GM23338 (cell line): Measurements from ENCODE around the gene DNAJB12. TPM values are rescaled to one million over a fixed set of nuclear protein-coding genes. Genes with fewer than 3 reads are reported as not detected.
A peak's percentile ranks its signal among the peaks of the same experiment; 100 is the strongest.

ENCODE experiments used
- ATAC-seq: fragments of 200-7000 bp; cut with Tn5 transposase; 3 replicates; pipeline ENCODE4 v1.9.1; 2020
- DNase-seq: peaks from one replicate; pipeline ENCODE4 v3.0.0-alpha.2; 2015; ENCODE audit warnings: low spot score
- H2AFZ ChIP-seq: fragments of 200-600 bp; sonication (generic); 2 replicates; pipeline ENCODE4 v1.8.0; 2016; ENCODE audit warnings: antibody characterized with exemption, mild to moderate bottlenecking, moderate library complexity
- H3F3A ChIP-seq: fragments of 200-600 bp; sonication (generic); replicated peaks from 2 replicates; pipeline ENCODE4 v1.8.0; 2017; ENCODE audit warnings: antibody characterized with exemption, mixed run types, low read depth
- H3K27ac ChIP-seq: fragments of 200-600 bp; sonication (generic); 2 replicates; pipeline ENCODE4 v1.6.1; 2016; ENCODE audit warnings: low read depth
- H3K27me3 ChIP-seq: fragments of 200-600 bp; sonication (generic); 2 replicates; pipeline ENCODE4 v1.8.0; 2016; ENCODE audit warnings: mild to moderate bottlenecking, mixed run types, moderate library complexity; ENCODE audit not compliant: insufficient read depth
- H3K36me3 ChIP-seq: fragments of 200-600 bp; sonication (generic); 2 replicates; pipeline ENCODE4 v1.8.0; 2016; ENCODE audit warnings: mild to moderate bottlenecking; ENCODE audit not compliant: insufficient read depth
- H3K4me1 ChIP-seq: fragments of 200-600 bp; sonication (generic); 2 replicates; pipeline ENCODE4 v1.8.0; 2016; ENCODE audit warnings: mild to moderate bottlenecking, moderate library complexity; ENCODE audit not compliant: insufficient read depth
- H3K4me2 ChIP-seq: fragments of 200-600 bp; sonication (generic); 2 replicates; pipeline ENCODE4 v1.7.1; 2017; ENCODE audit warnings: mixed run types
- H3K4me3 ChIP-seq: fragments of 200-600 bp; sonication (generic); 2 replicates; pipeline ENCODE4 v1.6.1; 2016; ENCODE audit warnings: mixed run types
- H3K79me2 ChIP-seq: fragments of 200-600 bp; sonication (generic); replicated peaks from 2 replicates; pipeline ENCODE4 v1.8.0; 2017; ENCODE audit warnings: mild to moderate bottlenecking; ENCODE audit not compliant: insufficient read depth
- H3K9me2 ChIP-seq: fragments of 200-600 bp; sonication (generic); 2 replicates; pipeline ENCODE4 v1.8.0; 2017; ENCODE audit not compliant: insufficient read depth
- H4K20me1 ChIP-seq: fragments of 200-600 bp; sonication (generic); replicated peaks from 2 replicates; pipeline ENCODE4 v1.8.0; 2017; ENCODE audit warnings: mild to moderate bottlenecking; ENCODE audit not compliant: insufficient read depth
- H3K27ac Mint-ChIP-seq: 2 replicates; pipeline ENCODE4 v1.8.0; 2020; ENCODE audit warnings: inconsistent platforms, mild to moderate bottlenecking, moderate library complexity, mixed read lengths
- H3K27me3 Mint-ChIP-seq: 3 replicates; pipeline ENCODE4 v1.8.0; 2022; ENCODE audit warnings: low read depth, mild to moderate bottlenecking, moderate library complexity, mixed read lengths, inconsistent platforms; ENCODE audit not compliant: insufficient read depth, poor library complexity
- H3K36me3 Mint-ChIP-seq: 3 replicates; pipeline ENCODE4 v1.8.0; 2021; ENCODE audit warnings: low read depth, mild to moderate bottlenecking, inconsistent platforms, moderate library complexity, mixed read lengths
- H3K4me1 Mint-ChIP-seq: 3 replicates; pipeline ENCODE4 v1.8.0; 2020; ENCODE audit warnings: mild to moderate bottlenecking, inconsistent platforms, mixed read lengths
- H3K4me3 Mint-ChIP-seq: 3 replicates; pipeline ENCODE4 v1.8.0; 2021; ENCODE audit warnings: moderate library complexity, mild to moderate bottlenecking, inconsistent platforms, mixed read lengths
- H3K9me3 Mint-ChIP-seq: 3 replicates; pipeline ENCODE4 v1.8.0; 2020; ENCODE audit warnings: moderate library complexity, mild to moderate bottlenecking, inconsistent platforms, mixed read lengths
- CREB1 ChIP-seq: fragments of 250-450 bp; sonication (Bioruptor Pico); IDR thresholded peaks from 2 replicates; pipeline ENCODE4 v1.5.0; 2020; ENCODE audit warnings: low read depth, mild to moderate bottlenecking, moderate library complexity
- EZH2 ChIP-seq: fragments of 200-600 bp; sonication (generic); IDR thresholded peaks from one replicate; pipeline ENCODE4 v1.8.0; 2017; ENCODE audit warnings: antibody characterized with exemption, mild to moderate bottlenecking, low read depth; ENCODE audit not compliant: unreplicated experiment
- EZH2phosphoT487 ChIP-seq: fragments of 200-600 bp; sonication (generic); IDR thresholded peaks from one replicate; pipeline ENCODE4 v1.8.1; 2018; ENCODE audit warnings: antibody characterized with exemption; ENCODE audit not compliant: unreplicated experiment
- JUNB ChIP-seq: IDR thresholded peaks from one replicate; pipeline ENCODE4 v1.6.1; 2016; ENCODE audit warnings: antibody characterized with exemption; ENCODE audit not compliant: unreplicated experiment
- POLR2AphosphoS5 ChIP-seq: IDR thresholded peaks from 2 replicates; pipeline ENCODE4 v1.6.1; 2016; ENCODE audit warnings: antibody characterized with exemption, low read depth
- ZNF114 ChIP-seq: fragments of 250-450 bp; sonication (Bioruptor Pico); IDR thresholded peaks from 2 replicates; pipeline ENCODE4 v1.5.0; 2020; ENCODE audit warnings: mild to moderate bottlenecking, moderate library complexity
- polyA plus RNA-seq: library from polyadenylated mRNA; unstranded; fragments of >200 nt; fragmentation: Nextera tagmentation; extraction: Ambion mirVana; gene quantifications from 2 replicates; pipeline ENCODE4 v1.2.1, GENCODE V29; 2016
- total RNA-seq: library from RNA; depleted of rRNA; stranded (reverse); fragments of >200 nt; shearing (Covaris generic); gene quantifications from 2 replicates; pipeline ENCODE4 v1.2.3, GENCODE V29; 2014
- TF ChIP-seq, protein P1 (sequence below), 2 experiments: fragments of 200-600 bp in 1 of 2; sonication (generic) in 1 of 2; conservative IDR thresholded peaks; 2 replicates each; pipeline versions ENCODE4 v1.5.1 to v1.6.1; 2016 to 2017; ENCODE audit warnings: antibody characterized with exemption in 2 of 2, low read depth in 2 of 2, mild to moderate bottlenecking in 2 of 2, moderate library complexity in 1 of 2
- TF ChIP-seq, protein P2 (sequence below): IDR thresholded peaks from 2 replicates; pipeline ENCODE4 v1.6.1; 2016; ENCODE audit warnings: antibody characterized with exemption
- TF ChIP-seq, protein P3 (sequence below): fragments of 250-450 bp; sonication (Bioruptor Pico); IDR thresholded peaks from 2 replicates; pipeline ENCODE4 v1.5.0; 2020; ENCODE audit warnings: mild to moderate bottlenecking, moderate library complexity

Gene DNAJB12
- total and polyA plus RNA-seq, 2 experiments from 2014 or later, result 12.8 to 16.0 TPM

DNA sequence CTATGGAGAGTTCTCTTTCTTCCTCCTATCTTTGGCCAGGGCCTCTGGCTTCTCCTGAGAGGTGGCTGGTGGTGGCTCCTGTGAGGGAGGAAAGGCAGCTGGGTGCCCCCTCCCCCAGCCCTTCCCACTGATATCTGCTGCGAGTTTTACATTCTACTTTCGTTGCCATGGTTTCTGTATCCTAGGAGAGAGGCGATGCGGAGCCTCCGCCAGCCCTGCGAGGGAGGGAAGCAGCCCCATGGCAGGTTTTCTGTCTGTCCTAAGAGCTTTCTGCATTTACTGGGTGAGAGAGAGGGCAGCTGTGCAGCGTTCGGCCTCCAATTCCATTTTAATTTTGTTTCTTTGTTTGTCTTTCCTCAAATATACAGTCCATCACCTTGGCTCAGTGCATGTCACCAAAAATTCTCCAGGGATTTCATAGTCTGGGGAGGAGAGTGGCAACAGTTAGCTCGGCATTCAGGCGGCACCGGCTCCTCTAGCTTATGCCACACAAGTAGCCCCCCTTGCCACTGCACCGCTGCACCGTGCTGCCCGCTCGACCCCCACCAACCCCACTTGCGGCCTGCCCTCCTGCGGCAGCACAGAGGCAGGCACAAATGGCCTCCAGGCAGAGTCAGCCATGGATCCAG lies 20.4 kb downstream of the DNAJB12 start:
- H3K27ac Mint-ChIP-seq, result peak overlapping the region; percentile 7; the same call in 1 of the 2 replicates

More for the DNA sequence above, 20.4 kb downstream of the DNAJB12 start:
- Histone ChIP-seq H3K9me2 (no peaks in the 10 kb centered on the region), H3K27ac (no peak overlapping the region), H3K36me3 (peaks cover 4% of the 10 kb centered on the region; the same call in 1 of the 2 replicates), H3K79me2 (no peaks in the 10 kb centered on the region), H3K4me1 (peaks cover 16% of the 10 kb centered on the region; the same call in 1 of the 2 replicates), H3K27me3 (no peaks in the 10 kb centered on the region), H3F3A (peaks cover 16% of the 10 kb centered on the region), H2AFZ (no peak overlapping the region), H4K20me1 (0 out of 2 replicates have a peak, but pooled peaks cover 3% of the 10 kb centered on the region), H3K4me3 (no peak overlapping the region), H3K4me2 (no peak overlapping the region)
- H3K27me3 Mint-ChIP-seq, result peaks cover 23% of the 10 kb centered on the region
- no peaks in the 10 kb centered on the region; the same call in 2 of the 3 replicates for H3K9me3 Mint-ChIP-seq
- H3K4me3 Mint-ChIP-seq, result no peak overlapping the region
- ATAC-seq (peak; percentile 18), DNase-seq (peak; percentile 86)
- no peak for TF ChIP-seq POLR2AphosphoS5
- TF ChIP-seq, protein P1, sequence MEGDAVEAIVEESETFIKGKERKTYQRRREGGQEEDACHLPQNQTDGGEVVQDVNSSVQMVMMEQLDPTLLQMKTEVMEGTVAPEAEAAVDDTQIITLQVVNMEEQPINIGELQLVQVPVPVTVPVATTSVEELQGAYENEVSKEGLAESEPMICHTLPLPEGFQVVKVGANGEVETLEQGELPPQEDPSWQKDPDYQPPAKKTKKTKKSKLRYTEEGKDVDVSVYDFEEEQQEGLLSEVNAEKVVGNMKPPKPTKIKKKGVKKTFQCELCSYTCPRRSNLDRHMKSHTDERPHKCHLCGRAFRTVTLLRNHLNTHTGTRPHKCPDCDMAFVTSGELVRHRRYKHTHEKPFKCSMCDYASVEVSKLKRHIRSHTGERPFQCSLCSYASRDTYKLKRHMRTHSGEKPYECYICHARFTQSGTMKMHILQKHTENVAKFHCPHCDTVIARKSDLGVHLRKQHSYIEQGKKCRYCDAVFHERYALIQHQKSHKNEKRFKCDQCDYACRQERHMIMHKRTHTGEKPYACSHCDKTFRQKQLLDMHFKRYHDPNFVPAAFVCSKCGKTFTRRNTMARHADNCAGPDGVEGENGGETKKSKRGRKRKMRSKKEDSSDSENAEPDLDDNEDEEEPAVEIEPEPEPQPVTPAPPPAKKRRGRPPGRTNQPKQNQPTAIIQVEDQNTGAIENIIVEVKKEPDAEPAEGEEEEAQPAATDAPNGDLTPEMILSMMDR (conservative IDR thresholded peaks at IDR 0.05; ENCODE audit: low read depth in 2 of 2), result no peak
- TF ChIP-seq, protein P2, sequence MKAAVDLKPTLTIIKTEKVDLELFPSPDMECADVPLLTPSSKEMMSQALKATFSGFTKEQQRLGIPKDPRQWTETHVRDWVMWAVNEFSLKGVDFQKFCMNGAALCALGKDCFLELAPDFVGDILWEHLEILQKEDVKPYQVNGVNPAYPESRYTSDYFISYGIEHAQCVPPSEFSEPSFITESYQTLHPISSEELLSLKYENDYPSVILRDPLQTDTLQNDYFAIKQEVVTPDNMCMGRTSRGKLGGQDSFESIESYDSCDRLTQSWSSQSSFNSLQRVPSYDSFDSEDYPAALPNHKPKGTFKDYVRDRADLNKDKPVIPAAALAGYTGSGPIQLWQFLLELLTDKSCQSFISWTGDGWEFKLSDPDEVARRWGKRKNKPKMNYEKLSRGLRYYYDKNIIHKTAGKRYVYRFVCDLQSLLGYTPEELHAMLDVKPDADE, result no peak
- TF ChIP-seq EZH2, result no peak
- no peak for TF ChIP-seq JUNB
- TF ChIP-seq ZNF114 (CRISPR knock-in tag), result no peak
- TF ChIP-seq CREB1, result no peak
- TF ChIP-seq, protein P3, sequence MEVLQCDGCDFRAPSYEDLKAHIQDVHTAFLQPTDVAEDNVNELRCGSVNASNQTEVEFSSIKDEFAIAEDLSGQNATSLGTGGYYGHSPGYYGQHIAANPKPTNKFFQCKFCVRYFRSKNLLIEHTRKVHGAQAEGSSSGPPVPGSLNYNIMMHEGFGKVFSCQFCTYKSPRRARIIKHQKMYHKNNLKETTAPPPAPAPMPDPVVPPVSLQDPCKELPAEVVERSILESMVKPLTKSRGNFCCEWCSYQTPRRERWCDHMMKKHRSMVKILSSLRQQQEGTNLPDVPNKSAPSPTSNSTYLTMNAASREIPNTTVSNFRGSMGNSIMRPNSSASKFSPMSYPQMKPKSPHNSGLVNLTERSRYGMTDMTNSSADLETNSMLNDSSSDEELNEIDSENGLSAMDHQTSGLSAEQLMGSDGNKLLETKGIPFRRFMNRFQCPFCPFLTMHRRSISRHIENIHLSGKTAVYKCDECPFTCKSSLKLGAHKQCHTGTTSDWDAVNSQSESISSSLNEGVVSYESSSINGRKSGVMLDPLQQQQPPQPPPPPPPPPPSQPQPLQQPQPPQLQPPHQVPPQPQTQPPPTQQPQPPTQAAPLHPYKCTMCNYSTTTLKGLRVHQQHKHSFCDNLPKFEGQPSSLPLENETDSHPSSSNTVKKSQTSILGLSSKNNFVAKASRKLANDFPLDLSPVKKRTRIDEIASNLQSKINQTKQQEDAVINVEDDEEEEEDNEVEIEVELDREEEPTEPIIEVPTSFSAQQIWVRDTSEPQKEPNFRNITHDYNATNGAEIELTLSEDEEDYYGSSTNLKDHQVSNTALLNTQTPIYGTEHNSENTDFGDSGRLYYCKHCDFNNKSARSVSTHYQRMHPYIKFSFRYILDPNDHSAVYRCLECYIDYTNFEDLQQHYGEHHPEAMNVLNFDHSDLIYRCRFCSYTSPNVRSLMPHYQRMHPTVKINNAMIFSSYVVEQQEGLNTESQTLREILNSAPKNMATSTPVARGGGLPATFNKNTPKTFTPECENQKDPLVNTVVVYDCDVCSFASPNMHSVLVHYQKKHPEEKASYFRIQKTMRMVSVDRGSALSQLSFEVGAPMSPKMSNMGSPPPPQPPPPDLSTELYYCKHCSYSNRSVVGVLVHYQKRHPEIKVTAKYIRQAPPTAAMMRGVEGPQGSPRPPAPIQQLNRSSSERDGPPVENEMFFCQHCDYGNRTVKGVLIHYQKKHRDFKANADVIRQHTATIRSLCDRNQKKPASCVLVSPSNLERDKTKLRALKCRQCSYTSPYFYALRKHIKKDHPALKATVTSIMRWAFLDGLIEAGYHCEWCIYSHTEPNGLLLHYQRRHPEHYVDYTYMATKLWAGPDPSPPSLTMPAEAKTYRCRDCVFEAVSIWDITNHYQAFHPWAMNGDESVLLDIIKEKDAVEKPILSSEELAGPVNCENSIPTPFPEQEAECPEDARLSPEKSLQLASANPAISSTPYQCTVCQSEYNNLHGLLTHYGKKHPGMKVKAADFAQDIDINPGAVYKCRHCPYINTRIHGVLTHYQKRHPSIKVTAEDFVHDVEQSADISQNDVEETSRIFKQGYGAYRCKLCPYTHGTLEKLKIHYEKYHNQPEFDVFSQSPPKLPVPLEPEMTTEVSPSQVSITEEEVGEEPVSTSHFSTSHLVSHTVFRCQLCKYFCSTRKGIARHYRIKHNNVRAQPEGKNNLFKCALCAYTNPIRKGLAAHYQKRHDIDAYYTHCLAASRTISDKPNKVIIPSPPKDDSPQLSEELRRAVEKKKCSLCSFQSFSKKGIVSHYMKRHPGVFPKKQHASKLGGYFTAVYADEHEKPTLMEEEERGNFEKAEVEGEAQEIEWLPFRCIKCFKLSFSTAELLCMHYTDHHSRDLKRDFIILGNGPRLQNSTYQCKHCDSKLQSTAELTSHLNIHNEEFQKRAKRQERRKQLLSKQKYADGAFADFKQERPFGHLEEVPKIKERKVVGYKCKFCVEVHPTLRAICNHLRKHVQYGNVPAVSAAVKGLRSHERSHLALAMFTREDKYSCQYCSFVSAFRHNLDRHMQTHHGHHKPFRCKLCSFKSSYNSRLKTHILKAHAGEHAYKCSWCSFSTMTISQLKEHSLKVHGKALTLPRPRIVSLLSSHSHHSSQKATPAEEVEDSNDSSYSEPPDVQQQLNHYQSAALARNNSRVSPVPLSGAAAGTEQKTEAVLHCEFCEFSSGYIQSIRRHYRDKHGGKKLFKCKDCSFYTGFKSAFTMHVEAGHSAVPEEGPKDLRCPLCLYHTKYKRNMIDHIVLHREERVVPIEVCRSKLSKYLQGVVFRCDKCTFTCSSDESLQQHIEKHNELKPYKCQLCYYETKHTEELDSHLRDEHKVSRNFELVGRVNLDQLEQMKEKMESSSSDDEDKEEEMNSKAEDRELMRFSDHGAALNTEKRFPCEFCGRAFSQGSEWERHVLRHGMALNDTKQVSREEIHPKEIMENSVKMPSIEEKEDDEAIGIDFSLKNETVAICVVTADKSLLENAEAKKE, result no peak
- no peak for TF ChIP-seq EZH2phosphoT487
- peaks cover 46% of the 10 kb centered on the region for H3K4me1 Mint-ChIP-seq
- H3K36me3 Mint-ChIP-seq, result peaks cover 40% of the 10 kb centered on the region; the same call in 2 of the 3 replicates
